ENCODE results near the gene ACSF3.

ACSF3 gene

DNA sequence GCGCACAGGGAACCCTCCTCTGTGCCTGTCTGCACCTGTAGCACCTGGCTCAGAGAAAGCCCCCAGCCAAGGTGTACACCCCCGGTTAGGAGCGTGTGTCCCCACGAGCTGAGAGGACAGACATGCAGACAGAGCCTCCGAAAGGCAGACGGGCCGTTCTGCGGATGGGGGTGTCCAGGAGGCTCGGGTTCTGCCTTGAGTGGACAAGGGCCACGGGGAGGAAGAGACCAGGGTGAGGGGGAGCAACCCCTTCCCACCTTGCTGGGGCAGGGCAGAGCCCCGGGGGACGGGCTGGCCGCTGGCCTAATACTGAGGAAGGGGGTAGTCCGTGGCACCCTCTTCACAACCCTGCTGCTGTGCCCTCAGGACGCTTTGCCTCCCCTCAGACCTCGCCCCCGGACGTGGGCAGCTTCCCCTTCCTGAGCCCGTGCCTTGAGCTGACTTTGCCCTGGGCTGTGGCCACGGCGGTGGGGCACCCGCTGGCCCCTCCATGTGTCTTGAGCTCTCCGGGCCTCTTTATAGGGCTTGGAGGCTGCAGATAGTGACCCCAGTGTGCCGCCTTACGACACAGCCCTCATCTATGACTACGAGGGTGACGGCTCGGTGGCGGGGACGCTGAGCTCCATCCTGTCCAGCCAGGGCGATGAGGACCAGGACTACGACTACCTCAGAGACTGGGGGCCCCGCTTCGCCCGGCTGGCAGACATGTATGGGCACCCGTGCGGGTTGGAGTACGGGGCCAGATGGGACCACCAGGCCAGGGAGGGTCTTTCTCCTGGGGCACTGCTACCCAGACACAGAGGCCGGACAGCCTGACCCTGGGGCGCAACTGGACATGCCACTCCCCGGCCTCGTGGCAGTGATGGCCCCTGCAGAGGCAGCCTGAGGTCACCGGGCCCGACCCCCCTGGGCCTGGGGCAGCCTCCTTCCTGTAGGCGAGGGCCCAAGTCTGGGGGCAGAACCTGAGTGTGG lies 101.0 kb downstream of the ACSF3 start:
- no peak for DNase-seq

DNA sequence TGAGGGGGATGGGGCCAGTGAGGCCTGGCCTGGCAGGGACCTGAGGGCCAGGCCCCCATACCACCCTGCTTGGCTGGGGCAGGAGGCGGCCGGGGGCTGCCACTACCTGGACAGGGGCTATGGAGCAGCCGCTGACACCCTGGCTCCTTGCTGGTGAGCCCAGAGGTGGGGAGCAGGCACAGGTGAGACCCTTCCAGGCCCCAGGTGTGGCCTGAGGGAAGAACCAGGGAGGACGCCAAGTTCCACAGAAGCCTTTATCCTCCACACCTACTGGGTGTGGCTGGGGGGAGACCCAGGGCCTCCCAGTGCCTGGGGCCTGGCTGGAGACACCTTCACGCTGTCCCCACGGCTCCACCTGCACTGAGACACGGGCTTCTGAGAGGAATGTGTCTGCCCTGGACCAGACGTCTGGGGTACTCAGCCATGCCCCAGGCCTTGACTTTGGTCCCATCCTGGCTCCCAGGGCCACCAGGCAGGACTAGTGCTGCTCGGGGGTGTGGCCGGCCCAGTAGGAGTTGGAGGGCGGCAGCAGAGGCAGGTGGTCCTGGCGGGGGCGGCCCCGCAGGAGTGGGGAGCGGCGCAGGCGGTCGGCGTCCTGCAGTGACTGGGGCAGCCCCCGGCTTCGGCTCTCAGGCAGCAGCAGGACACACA lies 102.0 kb downstream of the ACSF3 start:
- no peak for DNase-seq

DNA sequence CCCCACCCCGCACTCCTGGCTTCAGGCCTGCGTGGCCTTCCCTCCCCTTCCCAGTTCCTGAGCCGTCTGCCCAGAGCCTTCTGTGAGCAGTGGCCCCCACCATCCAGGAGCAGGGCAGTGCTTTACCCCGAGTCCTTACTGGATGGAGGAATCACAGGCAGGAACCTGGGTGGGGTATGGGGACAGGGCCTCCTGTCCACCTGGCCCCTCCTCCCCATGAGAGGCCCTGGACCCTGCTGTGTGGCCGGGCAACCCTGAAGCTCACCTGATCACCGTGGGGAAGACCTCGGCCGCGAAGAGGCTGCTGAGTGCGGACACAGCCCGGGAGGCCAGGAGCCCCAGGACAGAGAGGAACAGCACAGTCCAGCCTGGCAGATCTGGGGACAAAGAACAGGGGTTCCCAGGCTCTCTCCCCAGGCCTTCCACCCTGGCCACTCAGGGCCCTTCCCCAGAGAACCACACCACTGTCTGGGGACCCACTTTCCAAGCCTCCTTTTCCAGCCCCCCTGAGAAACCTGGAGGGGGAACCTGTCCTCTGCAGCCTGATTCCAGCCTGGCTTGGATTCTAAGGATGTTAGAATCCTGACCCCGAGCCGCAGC lies 103.5 kb downstream of the ACSF3 start:
- no peak for DNase-seq

DNA sequence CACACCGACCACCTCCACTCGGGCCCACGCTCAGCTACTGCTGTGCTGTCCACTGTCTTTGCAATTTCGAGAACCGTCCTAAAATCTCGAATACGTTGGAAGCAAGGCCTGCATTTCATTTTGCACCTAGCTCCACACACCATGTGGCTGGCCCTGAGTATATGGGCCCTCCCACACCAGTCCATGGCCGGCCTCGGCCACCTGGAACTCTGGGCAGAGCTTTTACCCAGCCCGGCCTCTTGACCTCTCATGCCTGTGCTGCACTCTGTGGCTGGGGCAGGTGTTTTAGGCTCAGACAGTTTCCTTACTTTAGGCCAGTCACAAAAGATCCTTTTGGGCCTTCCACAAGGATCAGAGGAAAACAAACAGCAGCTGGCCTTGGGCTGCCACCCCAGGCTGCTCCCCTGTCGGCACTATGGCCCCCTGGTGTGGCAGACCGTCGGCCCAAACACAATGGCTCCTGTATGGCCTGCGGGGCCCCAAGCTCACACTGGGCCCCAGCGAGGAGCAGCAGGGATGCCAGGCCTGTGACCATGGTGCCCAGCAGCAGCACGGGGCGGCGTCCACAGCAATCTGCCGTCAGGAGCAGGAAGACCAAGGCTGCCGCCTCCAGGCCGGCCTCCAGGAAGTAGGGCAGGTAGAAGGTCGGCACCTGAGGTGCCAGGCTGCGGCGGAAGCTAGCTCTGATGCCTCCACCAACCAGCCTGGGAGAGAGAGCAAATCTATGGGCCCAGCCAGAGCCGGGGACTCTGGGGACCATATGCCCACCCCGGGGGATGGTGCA lies 104.2 kb downstream of the ACSF3 start:
- no peak for DNase-seq

DNA sequence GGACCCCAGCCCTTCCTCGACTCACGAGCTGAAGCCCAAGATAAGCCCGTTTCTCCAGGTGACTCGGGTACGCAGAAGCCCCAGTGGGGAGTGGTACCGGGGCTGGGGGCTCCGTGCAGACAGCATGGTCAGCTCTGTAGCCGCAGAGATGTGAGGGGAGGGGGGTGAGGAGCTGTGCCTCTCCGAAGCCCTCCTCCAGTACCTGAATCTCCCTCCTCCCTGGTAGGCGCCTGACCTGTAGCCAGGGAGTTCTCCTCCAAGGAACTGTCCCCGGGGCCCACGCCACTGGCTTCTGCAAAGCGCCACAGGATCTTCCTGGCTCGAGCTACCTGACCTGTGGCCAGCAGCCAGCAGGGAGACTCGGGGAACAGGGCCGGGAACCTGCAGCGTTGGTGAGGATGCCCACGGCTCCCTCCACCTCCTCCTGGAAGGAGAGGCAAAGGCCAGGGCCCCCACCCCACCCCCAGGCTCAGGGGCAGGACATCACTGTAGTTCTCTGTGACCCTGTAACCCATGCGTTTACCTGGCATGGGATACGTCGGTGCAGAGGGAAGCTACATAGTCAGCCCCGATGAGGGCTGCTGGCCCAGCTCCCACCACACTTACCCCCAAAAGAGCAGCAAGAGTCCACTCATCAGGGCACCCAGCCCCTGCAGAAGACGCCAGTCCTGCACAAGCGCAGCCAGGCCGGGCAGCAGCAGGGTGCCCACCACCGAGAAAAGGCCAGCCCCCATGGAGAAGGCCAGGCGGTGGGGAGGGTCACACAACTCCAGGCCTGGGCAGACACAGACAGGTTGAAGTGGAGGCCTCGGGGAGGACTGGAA lies 105.0 kb downstream of the ACSF3 start:
- DNase-seq = no peak

DNA sequence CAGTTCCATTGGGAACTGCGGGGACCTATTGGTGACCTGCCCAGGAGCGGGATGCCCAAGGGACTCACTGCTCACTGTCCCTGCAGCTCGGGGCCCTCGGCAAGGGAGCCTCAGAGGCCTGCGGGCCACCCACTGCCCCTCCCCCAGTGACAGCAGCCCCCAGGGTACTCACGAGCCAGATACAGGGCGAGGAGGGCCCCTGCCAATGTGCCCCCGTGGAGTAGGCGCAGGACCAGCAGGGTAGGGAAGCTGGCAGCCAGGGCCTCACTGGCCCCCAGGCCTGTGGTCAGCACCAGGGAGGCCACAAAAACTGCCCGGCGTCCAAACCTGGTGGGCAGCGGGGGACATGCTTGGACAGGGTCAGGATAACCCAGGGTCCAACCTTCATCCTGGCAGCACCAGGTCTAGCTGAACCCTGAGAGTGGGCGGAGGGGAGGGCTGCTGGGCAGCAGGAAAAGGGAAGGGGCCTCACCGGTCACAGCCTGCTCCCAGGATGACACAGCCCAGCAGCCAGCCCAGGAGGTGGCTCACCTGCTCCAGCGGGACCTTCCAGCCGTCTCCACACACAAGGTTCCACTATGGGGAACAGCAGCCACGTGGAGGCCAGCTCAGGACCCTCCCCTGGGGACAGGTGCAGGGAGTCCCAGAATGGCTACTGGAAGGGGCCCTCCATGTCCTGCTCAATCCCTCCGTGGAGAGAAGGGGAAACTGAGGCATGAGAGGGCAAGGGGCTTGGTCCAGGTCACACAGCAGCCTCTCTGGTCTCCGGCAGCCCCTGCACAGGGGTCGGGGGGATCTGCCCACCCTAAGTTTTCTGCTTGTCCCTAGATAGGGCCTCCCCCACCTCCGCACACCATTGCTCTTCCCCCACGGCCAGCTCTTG lies 105.8 kb downstream of the ACSF3 start:
- no peak for DNase-seq

DNA sequence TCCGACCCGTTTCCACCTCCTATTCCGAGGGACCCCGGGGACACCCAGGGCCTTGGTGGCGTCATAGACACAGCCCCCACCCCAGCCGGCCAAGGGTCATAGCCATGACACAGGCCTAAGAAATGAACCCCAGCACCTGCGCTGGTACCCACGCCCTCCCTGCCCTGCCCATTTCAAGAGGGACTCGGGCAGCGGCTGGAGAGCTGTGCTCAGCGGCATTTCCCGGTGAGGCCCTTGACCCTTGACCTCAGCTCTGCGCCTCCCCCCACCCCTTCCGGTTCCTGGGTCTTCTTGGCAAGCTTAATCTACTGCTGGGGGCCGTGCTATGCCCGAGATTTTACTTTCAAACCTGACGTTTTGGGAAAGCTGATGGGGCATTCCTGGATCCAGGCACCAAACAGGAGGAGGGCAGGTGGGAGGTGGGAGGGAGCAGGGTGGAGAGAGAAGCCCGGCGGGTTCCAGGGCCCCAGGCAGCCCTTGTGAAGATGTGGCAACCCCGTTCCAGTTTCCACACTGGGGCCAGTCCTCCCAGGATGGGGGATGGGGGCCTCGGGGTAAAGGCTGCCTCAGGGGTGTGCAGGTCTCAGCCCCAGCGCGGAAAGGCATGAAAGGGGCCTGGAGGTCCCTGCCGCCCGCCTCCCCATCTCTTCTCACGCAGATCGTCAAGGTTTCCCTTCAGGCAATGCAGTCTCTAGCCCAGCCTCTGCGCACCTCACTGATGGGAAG lies 106.6 kb downstream of the ACSF3 start, which contains the start of gene SLC22A31:
TSS of gene SLC22A31 (minus strand) at position 414 of the 726 bp plus-strand sequence. CDS start at position 378, 36 bp downstream.
- no peak for DNase-seq

DNA sequence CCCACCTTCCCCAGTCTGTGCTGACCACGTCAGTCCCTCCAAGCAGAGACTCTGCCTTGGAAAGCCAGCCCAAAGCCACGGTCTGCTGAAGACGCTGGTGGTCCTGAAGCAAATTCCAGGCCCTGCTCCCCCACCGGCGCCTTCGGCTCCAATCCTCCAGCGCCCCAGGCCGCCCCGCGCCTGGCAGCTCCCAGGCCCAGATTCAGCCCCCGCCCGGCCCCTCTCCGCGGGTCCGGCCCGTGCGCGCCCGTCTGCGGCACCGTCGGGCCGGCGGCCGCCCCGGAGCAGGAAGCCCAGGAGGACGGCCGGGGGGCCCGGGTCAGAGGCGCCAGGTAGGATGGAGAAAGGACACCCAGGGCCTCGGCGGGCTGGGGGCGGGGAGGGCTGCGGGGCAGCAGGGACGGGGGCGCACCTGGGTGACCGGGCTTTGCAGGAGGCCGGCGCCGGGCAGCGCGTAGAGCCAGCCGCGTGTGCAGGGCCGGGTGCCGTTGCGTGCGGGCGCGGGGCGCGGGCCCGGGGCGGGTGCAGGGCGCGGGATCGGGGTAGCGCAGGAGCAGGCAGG lies 107.3 kb downstream of the ACSF3 start:
- no peak for DNase-seq

DNA sequence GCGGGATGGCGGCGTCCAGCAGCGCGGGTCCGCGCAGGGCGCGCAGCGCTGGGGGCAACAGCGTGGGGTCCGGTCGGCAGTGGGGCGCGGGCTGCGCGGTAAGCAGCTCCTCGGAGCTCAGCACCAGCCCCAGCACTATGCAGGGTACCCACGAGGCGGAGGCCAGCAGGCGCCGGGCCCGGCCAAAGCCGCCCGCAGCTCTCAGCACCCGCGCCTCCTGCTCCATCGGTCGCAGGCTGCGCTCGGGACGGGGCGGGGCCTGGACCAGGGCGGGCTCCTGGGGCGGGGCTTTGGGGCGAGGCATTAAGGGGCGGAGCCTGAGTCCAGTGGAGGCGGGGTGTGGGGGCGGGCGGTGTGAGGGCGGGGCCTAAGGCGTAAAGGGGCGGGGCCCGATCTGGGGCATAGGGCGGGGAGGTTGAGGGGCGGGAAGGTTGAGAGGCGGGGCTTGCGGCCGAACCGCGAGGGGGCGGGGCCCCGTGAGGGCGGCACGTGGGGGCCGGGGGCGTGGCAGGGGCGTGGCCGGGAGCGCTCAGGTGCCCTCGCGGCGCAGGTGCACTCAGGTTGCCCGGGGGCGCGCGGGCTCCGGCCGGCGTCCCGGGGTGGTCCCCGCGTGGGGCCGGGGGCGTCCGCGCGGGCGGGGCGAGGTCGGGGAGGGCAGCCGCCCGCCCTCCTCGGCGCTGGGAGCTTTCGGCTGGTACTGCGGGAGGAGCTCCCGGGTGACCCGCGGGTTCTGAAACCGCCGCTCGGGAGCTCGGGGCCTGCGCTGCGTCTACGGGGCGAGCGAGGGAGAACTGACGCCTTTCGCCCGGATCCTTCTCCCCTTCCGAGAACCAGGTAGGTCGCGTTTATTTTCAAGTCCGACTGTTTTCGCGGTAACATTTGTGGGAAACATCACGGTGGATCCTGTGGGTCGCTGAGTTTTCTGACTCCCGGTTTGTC lies 108.1 kb downstream of the ACSF3 start:
- DNase-seq = peak; percentile 82

DNA sequence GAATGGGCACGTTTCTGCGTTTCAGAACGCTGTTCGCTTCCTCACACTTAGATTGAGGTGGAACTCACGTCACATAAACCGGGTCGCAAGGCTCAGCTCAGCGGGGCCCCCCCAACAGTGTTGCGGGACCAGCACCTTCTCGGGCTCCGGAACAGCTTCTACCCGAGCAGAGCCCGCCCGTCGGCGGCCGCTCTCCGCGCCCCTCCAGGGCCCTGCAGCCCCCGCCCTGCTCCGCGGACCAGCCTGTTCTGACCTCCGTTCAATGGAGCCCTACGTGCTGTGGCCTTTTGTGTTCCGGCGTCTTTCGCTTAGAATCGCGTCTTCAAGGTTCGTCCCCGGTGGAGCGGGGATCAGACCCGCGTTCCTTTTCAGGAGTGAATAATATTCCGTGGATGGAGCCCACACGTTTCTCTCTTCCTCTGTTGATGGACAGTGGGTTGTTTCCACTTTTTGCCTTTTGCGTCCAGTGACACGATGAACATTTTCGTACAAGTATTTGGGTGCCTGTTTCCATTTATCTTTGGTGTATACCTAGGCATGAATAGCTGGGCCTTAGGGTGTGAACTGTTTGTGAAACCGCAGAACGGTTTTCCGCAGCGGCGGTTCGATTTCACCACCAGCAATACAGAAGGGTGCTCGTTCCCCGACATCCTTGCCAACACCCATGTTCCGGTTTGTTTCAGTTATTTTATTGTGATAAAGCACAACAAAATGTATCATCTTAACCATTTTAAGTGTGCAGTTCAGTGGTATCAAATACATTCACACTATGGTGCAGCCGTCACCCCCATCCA lies 109.0 kb downstream of the ACSF3 start:
- DNase-seq = no peak
